GM18868 (cell line): Measurements from ENCODE around the gene SERPINB1.

ENCODE experiments used
- ATAC-seq: cut with Tn5 transposase; IDR thresholded peaks from one replicate; pipeline ENCODE4 v1.9.1; 2021; ENCODE audit warnings: mild to moderate bottlenecking, moderate library complexity; ENCODE audit not compliant: unreplicated experiment

The SERPINB1 gene

GRCh38 chr6:2850538-2851113 lies 9.0 kb upstream of the SERPINB1 start:
- ATAC-seq = no peak

GRCh38 chr6:2848851-2849250 lies 7.2 kb upstream of the SERPINB1 start:
- no peak for ATAC-seq

DNA sequence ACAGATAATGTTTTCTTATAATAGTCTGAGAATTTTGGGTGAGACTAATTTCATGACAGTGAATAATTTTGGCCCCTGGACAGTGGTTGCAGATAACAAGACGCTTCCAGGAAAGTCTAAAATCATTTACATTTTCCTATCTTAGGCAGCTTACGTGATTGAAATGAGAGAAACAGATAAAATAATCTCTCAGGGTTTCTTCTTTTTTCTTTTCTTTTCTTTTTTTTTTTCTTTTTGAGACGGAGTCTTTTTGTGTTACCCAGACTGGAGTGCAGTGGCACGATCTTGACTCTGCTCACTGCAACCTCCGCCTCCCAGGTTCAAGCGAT lies 4.2 kb upstream of the SERPINB1 start:
- no peak for ATAC-seq

DNA sequence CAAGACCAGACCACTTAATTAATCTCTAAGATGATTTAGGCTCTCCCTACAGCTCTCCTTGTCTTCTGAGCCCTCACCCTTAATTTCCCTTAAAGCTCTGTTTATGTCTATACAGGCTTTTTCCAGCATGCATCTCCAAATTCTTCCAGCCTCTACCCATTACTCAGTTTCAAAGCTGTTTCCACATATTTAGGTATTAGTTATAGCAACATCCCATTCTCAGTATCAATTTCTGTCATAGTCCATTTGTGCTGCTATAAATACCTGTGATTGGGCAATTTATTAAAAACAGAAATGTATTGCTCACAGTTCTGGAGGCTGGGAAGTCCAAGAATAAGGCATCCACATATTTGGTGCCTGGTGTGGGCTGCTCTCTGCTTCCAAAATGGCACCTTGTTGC lies 2.3 kb upstream of the SERPINB1 start:
- no peak for ATAC-seq

GRCh38 chr6:2843138-2843740 lies 1.6 kb upstream of the SERPINB1 start:
- ATAC-seq = no peak

DNA sequence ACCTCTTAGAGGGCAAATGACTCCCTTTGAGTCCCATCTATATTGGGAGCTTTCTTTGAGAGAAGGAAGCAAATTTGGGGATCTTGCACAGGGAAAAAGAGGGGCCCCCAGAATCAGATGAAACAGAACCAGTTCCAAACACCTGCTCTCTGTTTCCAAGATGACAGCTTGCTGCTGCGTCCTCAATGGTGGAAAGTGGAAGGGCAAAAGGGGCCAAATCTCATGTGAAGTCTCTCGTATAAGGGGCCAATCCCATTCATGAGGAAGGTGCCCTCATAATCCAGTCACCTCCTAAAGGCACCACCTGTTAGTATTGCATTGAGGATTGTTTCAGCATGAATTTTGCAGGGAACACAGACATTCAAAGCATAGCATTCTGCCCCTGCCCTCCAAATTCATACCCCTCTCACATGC lies 483 bp upstream of the SERPINB1 start:
- no peak for ATAC-seq

GRCh38 chr6:2840749-2841061 lies 958 bp downstream of the SERPINB1 start:
- ATAC-seq = no peak

DNA sequence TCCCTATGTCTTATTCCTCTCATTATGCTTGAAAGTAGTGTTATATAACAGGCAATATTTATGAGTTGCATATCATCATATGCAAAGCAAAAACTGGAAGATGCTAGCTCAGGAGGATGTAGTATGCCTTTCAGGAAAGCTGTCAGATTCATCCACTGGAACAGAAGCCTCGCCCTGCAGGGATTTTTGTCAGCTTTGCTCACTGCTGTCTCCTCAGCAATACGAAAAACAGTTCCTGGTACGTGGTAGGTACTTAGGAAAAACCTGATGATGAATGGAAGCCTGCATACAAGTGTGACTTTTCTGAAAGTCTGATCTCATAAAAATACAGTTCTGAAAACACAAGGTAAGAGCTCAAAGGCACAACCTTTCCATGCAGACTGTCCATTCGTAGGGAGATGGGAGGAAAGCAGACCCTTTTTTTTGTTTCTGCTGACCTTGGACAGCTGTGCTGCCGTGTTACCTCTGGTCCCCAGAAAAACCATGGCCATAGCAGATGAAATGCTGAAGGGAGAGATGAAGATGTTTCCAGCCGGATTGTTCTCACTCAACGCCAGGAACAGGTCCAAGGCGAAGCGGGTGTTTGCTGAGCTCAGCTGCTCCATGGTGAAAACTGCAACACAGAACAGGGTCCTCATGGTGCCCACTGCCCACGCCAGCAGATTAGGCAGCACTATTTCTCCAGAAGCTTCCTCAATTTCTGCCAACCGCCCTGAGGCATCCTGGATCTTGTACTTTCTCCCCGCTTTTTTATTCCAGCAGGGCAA lies 1.5 kb downstream of the SERPINB1 start:
- no peak for ATAC-seq

GRCh38 chr6:2839195-2839981 lies 2.3 kb downstream of the SERPINB1 start:
- ATAC-seq = no peak

DNA sequence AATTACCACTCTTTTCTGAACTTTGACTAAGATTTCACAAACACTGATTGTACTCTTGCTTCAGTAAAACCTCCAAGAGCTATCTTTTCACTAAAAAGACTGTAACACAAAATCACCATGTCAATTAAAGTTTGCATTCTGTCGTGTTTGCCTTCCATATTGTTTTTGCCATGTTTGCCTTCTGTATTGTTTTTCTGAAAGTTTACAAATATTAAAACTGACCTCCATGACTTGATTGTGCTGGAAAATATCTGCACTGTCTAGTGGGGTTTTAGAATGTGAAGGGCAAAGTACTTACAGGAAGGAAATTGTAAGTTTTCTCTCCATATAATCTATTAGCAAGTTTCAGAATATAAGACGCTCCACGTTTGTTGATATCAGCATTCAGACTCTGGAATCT lies 3.4 kb downstream of the SERPINB1 start:
- ATAC-seq = no peak

GRCh38 chr6:2834262-2834661 lies 7.4 kb downstream of the SERPINB1 start:
- no peak for ATAC-seq

DNA sequence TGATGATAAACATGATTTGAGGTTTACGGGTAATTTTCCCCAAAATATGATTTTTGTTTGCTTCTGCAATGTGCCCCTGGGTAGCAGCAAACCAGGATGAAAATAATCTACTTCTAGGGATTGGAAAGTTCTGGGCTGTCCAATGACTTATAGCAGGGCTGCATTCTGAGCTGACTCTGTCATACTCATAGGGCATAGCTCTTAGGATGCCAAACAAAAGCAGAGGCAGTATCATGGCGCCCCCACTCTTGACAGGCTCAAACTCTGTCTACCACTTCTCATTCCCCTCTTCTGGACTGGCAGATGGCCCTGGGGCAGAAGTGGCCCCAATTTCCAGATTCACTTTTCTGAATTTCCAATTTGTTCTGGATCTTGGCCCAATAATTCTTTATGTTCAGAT lies 10.3 kb downstream of the SERPINB1 start:
- ATAC-seq = no peak

DNA sequence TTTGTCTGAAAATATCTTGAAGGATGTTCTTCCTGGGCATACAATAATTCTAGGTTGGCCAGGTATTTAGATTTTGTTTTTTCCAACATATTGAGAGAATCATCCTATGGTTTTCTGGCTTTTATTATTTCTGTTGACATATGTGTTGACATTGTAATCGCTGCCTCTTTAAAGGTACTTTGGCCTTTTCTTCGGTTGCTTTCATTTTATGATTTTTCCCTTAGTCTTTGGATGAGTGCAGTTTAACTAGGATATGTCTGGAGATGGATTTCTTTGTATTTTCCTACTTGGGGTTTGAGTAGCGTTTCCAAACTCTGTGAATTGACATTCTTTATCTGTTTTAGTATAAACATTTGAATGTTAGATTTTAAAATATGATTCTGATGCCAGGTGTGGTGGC lies 11.5 kb downstream of the SERPINB1 start:
- no peak for ATAC-seq

GRCh38 chr6:2829253-2829652 lies 12.4 kb downstream of the SERPINB1 start:
- ATAC-seq = no peak

DNA sequence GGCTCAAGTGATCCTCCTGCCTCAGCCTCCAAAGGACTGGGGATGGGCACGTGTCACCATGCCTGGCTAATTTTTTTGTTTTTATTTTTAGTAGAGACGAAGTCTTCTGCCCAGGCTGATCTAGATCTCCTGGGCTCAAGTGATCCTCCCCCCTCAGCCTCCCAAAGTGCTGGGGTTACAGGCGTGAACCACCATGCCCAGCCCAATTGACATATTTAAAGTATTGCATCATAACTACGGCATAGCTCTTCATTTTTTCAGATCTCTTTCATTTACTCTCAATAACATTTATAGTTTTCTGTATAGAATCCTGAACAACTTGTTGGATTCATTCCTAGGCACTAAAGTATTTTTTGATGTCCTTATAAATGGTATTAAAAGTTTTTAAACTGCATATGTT lies 13.0 kb downstream of the SERPINB1 start:
- ATAC-seq = no peak

DNA sequence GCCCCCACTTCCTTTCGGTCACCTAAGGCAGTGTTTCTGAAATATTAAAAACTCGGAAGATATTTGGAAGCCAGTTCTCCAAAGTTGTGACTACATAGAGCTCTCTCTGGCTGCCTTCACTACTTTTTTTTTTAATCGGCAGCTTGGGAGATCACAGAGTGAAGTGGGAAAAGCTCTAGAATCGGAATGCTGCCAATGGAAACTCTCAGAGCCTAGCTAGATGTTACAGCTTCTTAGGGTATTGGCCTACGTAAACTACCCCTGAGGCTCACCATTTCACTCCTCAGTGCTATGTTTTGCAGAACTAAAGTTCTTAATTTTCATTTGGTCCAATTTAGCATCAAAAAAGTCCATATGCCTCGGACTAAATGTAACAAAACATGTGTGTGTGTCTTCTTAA lies 14.5 kb downstream of the SERPINB1 start:
- ATAC-seq = no peak

DNA sequence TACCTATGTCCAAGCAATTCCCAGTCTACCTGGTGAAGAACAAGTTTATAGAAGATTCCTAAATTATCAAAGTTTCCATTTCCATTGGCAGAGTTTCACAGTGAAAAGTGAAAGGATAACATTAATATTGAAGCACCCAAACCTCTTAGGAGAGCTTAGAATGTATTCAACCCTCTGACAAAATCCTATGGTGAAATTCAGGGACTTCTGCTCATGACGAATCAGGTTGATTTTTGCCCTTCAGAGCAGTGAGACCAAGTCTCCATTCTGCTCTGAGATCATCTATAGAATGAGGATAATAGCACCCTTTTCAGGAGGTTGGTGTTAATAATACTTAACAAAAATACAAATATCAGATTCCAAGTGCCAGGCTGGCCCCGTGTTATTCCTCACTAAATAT lies 15.5 kb downstream of the SERPINB1 start:
- ATAC-seq = no peak

- no peak for ATAC-seq
These were observed 18.4 kb downstream of the SERPINB1 start for GRCh38 chr6:2823104-2823850.

GRCh38 chr6:2821554-2821953 lies 20.1 kb downstream of the SERPINB1 start:
- no peak for ATAC-seq

GRCh38 chr6:2820415-2820814 lies 21.2 kb downstream of the SERPINB1 start:
- no peak for ATAC-seq

- ATAC-seq = no peak
These were observed 21.7 kb downstream of the SERPINB1 start for GRCh38 chr6:2819978-2820377.
